H9 (cell line): ENCODE results near the gene SLC22A2. TPM values are rescaled to one million over a fixed set of nuclear protein-coding genes. Genes with fewer than 3 reads are reported as not detected.

Source experiments
- DNase-seq: peaks from one replicate; pipeline ENCODE4 v3.0.0-alpha.2; 2017
- H2AFZ ChIP-seq: one replicate; pipeline ENCODE4 v1.6.1; 2013; ENCODE audit warnings: mild to moderate bottlenecking, low read length, control low read depth, moderate library complexity
- H2AK5ac ChIP-seq: 2 replicates; pipeline ENCODE4 v1.6.1; 2013; ENCODE audit warnings: low read length, control low read depth, mixed read lengths; ENCODE audit not compliant: insufficient read length
- H2BK120ac ChIP-seq: one replicate; pipeline ENCODE4 v1.6.1; 2013; ENCODE audit warnings: low read depth, mild to moderate bottlenecking, low read length, control low read depth, inconsistent platforms; ENCODE audit not compliant: poor library complexity, severe bottlenecking
- H2BK12ac ChIP-seq: 2 replicates; pipeline ENCODE4 v1.6.1; 2013; ENCODE audit warnings: low read length, control low read depth, mixed read lengths, low read depth; ENCODE audit not compliant: insufficient read length
- H2BK15ac ChIP-seq: 2 replicates; pipeline ENCODE4 v1.6.1; 2013; ENCODE audit warnings: low read depth, low read length, control low read depth
- H2BK20ac ChIP-seq: one replicate; pipeline ENCODE4 v1.6.1; 2013; ENCODE audit warnings: low read depth, mild to moderate bottlenecking, low read length, control low read depth, inconsistent platforms; ENCODE audit not compliant: poor library complexity, severe bottlenecking
- H2BK5ac ChIP-seq: 2 replicates; pipeline ENCODE4 v1.6.1; 2013; ENCODE audit warnings: low read length, control low read depth, mixed read lengths; ENCODE audit not compliant: insufficient read length
- H3K14ac ChIP-seq: 2 replicates; pipeline ENCODE4 v1.6.1; 2013; ENCODE audit warnings: low read length, control low read depth; ENCODE audit not compliant: insufficient read depth
- H3K18ac ChIP-seq: 2 replicates; pipeline ENCODE4 v1.6.1; 2013; ENCODE audit warnings: low read depth, mild to moderate bottlenecking, mixed read lengths, low read length, control low read depth; ENCODE audit not compliant: insufficient read length
- H3K23ac ChIP-seq: 2 replicates; pipeline ENCODE4 v1.6.1; 2013; ENCODE audit warnings: low read length, control low read depth, mixed read lengths, low read depth; ENCODE audit not compliant: insufficient read length
- H3K23me2 ChIP-seq: 2 replicates; pipeline ENCODE4 v1.6.1; 2013; ENCODE audit warnings: low read depth, mild to moderate bottlenecking, mixed read lengths, low read length, control low read depth; ENCODE audit not compliant: insufficient read length, poor library complexity, severe bottlenecking
- H3K27ac ChIP-seq: 2 replicates; pipeline ENCODE4 v1.5.1; 2013; ENCODE audit warnings: low read length, control low read depth, mixed read lengths, low read depth; ENCODE audit not compliant: insufficient read length
- H3K27me3 ChIP-seq: 2 replicates; pipeline ENCODE4 v1.6.1; 2013; ENCODE audit warnings: low read length, control low read depth, inconsistent platforms; ENCODE audit not compliant: insufficient read depth
- H3K4ac ChIP-seq: 2 replicates; pipeline ENCODE4 v1.6.1; 2013; ENCODE audit warnings: low read depth, mild to moderate bottlenecking, control low read depth, inconsistent platforms, low read length, moderate library complexity
- H3K4me1 ChIP-seq: 2 replicates; pipeline ENCODE4 v1.6.1; 2013; ENCODE audit warnings: low read length, control low read depth, inconsistent platforms; ENCODE audit not compliant: insufficient read depth
- H3K4me2 ChIP-seq: 2 replicates; pipeline ENCODE4 v1.6.1; 2013; ENCODE audit warnings: low read length, control low read depth, mixed read lengths; ENCODE audit not compliant: insufficient read length, insufficient read depth
- H3K56ac ChIP-seq: 2 replicates; pipeline ENCODE4 v1.6.1; 2013; ENCODE audit warnings: low read depth, mild to moderate bottlenecking, mixed read lengths, low read length, control low read depth; ENCODE audit not compliant: insufficient read length
- H3K79me1 ChIP-seq: 2 replicates; pipeline ENCODE4 v1.6.1; 2013; ENCODE audit warnings: low read depth, mild to moderate bottlenecking, moderate library complexity, low read length, control low read depth, inconsistent platforms; ENCODE audit not compliant: insufficient read depth, poor library complexity, severe bottlenecking
- H3K79me2 ChIP-seq: 2 replicates; pipeline ENCODE4 v1.6.1; 2013; ENCODE audit warnings: low read length, control low read depth, inconsistent platforms; ENCODE audit not compliant: insufficient read depth
- H3K9ac ChIP-seq: 2 replicates; pipeline ENCODE4 v1.6.1; 2013; ENCODE audit warnings: low read length, control low read depth, mixed read lengths; ENCODE audit not compliant: insufficient read length; ENCODE audit errors: extremely low read depth
- H3K9me3 ChIP-seq: one replicate; pipeline ENCODE4 v1.6.1; 2013; ENCODE audit warnings: low read depth, low read length, inconsistent platforms; ENCODE audit not compliant: control insufficient read depth
- H3T11ph ChIP-seq: one replicate; pipeline ENCODE4 v1.6.1; 2013; ENCODE audit warnings: mild to moderate bottlenecking, low read length, control low read depth, inconsistent platforms
- H4K20me1 ChIP-seq: one replicate; pipeline ENCODE4 v1.6.1; 2013; ENCODE audit not compliant: control insufficient read depth, insufficient read length, insufficient read depth
- H4K5ac ChIP-seq: 2 replicates; pipeline ENCODE4 v1.6.1; 2013; ENCODE audit warnings: low read depth, mild to moderate bottlenecking, mixed read lengths, low read length, control low read depth; ENCODE audit not compliant: insufficient read length
- H4K8ac ChIP-seq: replicated peaks from 2 replicates; pipeline ENCODE4 v1.6.1; 2013; ENCODE audit warnings: low read length, control low read depth, mixed read lengths, low read depth; ENCODE audit not compliant: insufficient read length
- H4K91ac ChIP-seq: 2 replicates; pipeline ENCODE4 v1.6.1; 2013; ENCODE audit warnings: low read depth, mild to moderate bottlenecking, moderate library complexity, mixed read lengths, low read length, control low read depth; ENCODE audit not compliant: insufficient read length
- H3K27ac Mint-ChIP-seq, 3 experiments: 2 replicates in 2 of 3; 3 replicates in 1 of 3; pipeline ENCODE4 v1.8.0; 2020 to 2021; ENCODE audit warnings: mixed read lengths in 3 of 3, mild to moderate bottlenecking in 1 of 3, moderate library complexity in 1 of 3
- H3K27me3 Mint-ChIP-seq: 2 replicates; pipeline ENCODE4 v1.8.0; 2021; ENCODE audit warnings: low read depth, mild to moderate bottlenecking, moderate library complexity, mixed read lengths
- H3K36me3 Mint-ChIP-seq, 3 experiments: 2 replicates in 2 of 3; 3 replicates in 1 of 3; pipeline ENCODE4 v1.8.0; 2020 to 2021; ENCODE audit warnings: low read depth in 3 of 3, mixed read lengths in 3 of 3; ENCODE audit not compliant: insufficient read depth in 1 of 3
- H3K4me1 Mint-ChIP-seq, 2 experiments: 2 replicates each; pipeline ENCODE4 v1.8.0; 2020; ENCODE audit warnings: mixed read lengths in 2 of 2
- H3K4me3 Mint-ChIP-seq, 2 experiments: 2 replicates in 1 of 2; 3 replicates in 1 of 2; pipeline ENCODE4 v1.8.0; 2020 to 2021; ENCODE audit warnings: mild to moderate bottlenecking in 2 of 2, mixed read lengths in 2 of 2, moderate library complexity in 1 of 2
- H3K9me3 Mint-ChIP-seq, 2 experiments: 2 replicates in 1 of 2; 3 replicates in 1 of 2; pipeline ENCODE4 v1.8.0; 2020; ENCODE audit warnings: mild to moderate bottlenecking in 2 of 2, mixed read lengths in 2 of 2, moderate library complexity in 1 of 2
- WGBS: extraction: QIAGEN DNeasy Blood & Tissue Kit; methylation state at CpG from one replicate; pipeline ENCODE4 v1.1.7; 2013; ENCODE audit warnings: missing lambda C conversion rate, low lambda C conversion rate, mixed read lengths; ENCODE audit not compliant: insufficient read length; ENCODE audit errors: extremely low coverage; 5-methylcytosine and 5-hydroxymethylcytosine counted together
- total RNA-seq: library from RNA; stranded (reverse); gene quantifications from 2 replicates; pipeline ENCODE4 v1.2.1, GENCODE V29; 2021
- TF ChIP-seq, protein P1 (sequence below): fragments of 200-600 bp; sonication (generic); conservative IDR thresholded peaks from 3 replicates; pipeline ENCODE4 v1.8.0; 2021; ENCODE audit warnings: antibody characterized with exemption, mild to moderate bottlenecking

Gene SLC22A2
- total RNA-seq, 1 experiment from 2014 or later: 1.0 TPM

DNA sequence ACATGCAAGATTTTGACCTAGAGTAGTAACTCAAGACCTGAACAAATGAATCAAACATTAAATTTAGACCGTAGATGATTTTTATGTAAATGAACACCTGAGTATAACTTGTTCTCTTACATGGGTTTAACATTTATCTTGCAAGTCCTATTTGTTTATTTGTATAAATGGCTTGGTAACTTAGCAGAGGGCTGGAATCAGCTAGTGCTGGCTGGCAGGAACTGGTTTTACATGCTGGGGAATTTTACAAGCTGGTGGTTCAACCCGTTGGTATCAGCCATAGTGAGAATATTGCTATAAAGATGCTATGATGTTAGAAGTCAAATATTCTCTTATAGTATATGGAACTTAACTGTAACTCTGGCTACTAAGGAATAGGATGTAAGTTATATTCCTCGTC lies 8.9 kb downstream of the SLC22A2 start:
- H3K56ac ChIP-seq: no peak overlapping the region
- H3K4me1 ChIP-seq: peaks cover 23% of the 10 kb centered on the region
- no peak overlapping the region for H3K27ac ChIP-seq
- H2AFZ ChIP-seq: no peak overlapping the region
- no peak overlapping the region for H3K4me2 ChIP-seq
- DNase-seq: no peak
- no peak overlapping the region for H4K8ac ChIP-seq
- no peak overlapping the region for H3K18ac ChIP-seq
- H2BK120ac ChIP-seq: no peak overlapping the region
- no peaks in the 10 kb centered on the region for H4K20me1 ChIP-seq
- H3T11ph ChIP-seq: no peak overlapping the region
- H3K79me2 ChIP-seq: no peaks in the 10 kb centered on the region
- H3K23me2 ChIP-seq: no peaks in the 10 kb centered on the region
- H3K4me3 Mint-ChIP-seq: no peak overlapping the region
- WGBS: no CpG with 5 or more reads among the region's 3 CpGs
- H3K23ac ChIP-seq: no peak overlapping the region
- no peak overlapping the region for H2BK5ac ChIP-seq
- no peak overlapping the region for H3K27ac Mint-ChIP-seq
- no peak overlapping the region for H4K5ac ChIP-seq
- no peaks in the 10 kb centered on the region for H3K9me3 Mint-ChIP-seq
- no peak overlapping the region for H2BK12ac ChIP-seq
- no peak overlapping the region for H2AK5ac ChIP-seq
- H3K4ac ChIP-seq: no peak overlapping the region
- no peaks in the 10 kb centered on the region for H3K36me3 Mint-ChIP-seq
- H3K79me1 ChIP-seq: no peaks in the 10 kb centered on the region
- no peak overlapping the region for H4K91ac ChIP-seq
- H3K9me3 ChIP-seq: no peaks in the 10 kb centered on the region
- H3K9ac ChIP-seq: no peak overlapping the region
- peaks cover 73 to 75% of the 10 kb centered on the region in 2 experiments for H3K4me1 Mint-ChIP-seq
- no peak overlapping the region for H2BK15ac ChIP-seq
- TF ChIP-seq, protein P1, sequence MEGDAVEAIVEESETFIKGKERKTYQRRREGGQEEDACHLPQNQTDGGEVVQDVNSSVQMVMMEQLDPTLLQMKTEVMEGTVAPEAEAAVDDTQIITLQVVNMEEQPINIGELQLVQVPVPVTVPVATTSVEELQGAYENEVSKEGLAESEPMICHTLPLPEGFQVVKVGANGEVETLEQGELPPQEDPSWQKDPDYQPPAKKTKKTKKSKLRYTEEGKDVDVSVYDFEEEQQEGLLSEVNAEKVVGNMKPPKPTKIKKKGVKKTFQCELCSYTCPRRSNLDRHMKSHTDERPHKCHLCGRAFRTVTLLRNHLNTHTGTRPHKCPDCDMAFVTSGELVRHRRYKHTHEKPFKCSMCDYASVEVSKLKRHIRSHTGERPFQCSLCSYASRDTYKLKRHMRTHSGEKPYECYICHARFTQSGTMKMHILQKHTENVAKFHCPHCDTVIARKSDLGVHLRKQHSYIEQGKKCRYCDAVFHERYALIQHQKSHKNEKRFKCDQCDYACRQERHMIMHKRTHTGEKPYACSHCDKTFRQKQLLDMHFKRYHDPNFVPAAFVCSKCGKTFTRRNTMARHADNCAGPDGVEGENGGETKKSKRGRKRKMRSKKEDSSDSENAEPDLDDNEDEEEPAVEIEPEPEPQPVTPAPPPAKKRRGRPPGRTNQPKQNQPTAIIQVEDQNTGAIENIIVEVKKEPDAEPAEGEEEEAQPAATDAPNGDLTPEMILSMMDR: no peak
- H3K27me3 Mint-ChIP-seq: no peaks in the 10 kb centered on the region
- H2BK20ac ChIP-seq: no peak overlapping the region
- H3K14ac ChIP-seq: no peak overlapping the region
- no peaks in the 10 kb centered on the region for H3K27me3 ChIP-seq
